G401 (cell line): Measurements from ENCODE around the gene PIWIL1. TPM values are rescaled to one million over a fixed set of nuclear protein-coding genes. Genes with fewer than 3 reads are reported as not detected.

Experiments used
- DNase-seq: peaks from one replicate; pipeline ENCODE4 v3.0.0-alpha.2; 2015; ENCODE audit warnings: low spot score
- in situ Hi-C: cut with HindIII; loops from 2 replicates; pipeline ENCODE4 v1.10.0; 2016; ENCODE audit warnings: low sequenced_read_pairs, mixed read lengths
- total RNA-seq: library from RNA; depleted of rRNA; stranded (reverse); fragments of >200 nt; shearing (Covaris generic); gene quantifications from 2 replicates; pipeline ENCODE4 v1.2.3, GENCODE V29; 2014

Gene PIWIL1
- total RNA-seq, 1 experiment from 2014 or later = 2.6 TPM

DNA sequence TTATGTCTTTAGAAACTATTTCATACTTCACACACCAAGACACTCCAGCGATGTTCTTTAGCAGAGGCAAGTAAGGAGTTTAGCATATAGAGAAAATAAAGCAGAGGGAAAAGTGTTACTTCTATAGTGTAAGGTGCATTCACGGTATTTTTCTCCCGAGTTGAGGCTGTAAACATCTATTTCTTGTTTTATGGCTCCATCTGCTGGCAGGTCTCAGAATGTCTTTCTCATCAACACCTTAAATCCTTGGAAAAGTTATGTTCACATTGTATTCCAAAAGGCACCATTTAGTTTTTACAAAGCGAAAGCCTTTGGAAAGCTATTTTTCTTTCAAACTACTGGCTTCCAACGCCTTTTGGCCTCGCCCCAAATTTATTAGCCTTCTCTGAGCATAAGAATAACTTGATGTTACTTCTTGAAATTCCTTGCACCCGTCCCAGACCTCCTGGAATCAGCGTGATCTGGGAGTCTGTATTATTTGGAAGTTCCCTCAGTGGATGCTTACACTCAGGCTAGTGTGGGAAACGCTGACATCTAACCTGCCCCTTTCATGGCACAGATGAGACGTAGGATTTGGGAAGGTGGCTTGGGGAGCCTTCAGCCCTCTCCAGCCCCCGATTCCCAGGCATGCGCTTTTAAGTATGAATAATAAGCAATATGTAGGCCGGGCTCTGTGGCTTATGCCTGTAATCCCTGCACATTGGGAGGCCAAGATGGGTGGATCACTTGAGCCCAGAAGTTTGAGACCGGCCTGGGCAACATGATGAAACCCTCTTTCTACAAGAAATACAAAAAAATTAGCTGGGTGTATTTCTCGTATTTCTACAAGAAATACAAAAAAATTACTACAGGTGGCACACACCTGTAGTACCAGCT, 1.9 kb upstream of the PIWIL1 start:
- peak; percentile 85 for DNase-seq
- in situ Hi-C loops = no loop called here

GRCh38 chr12:130336723-130337487, 782 bp upstream of the PIWIL1 start:
- no peak for DNase-seq
- in situ Hi-C loops = no loop called here

DNA sequence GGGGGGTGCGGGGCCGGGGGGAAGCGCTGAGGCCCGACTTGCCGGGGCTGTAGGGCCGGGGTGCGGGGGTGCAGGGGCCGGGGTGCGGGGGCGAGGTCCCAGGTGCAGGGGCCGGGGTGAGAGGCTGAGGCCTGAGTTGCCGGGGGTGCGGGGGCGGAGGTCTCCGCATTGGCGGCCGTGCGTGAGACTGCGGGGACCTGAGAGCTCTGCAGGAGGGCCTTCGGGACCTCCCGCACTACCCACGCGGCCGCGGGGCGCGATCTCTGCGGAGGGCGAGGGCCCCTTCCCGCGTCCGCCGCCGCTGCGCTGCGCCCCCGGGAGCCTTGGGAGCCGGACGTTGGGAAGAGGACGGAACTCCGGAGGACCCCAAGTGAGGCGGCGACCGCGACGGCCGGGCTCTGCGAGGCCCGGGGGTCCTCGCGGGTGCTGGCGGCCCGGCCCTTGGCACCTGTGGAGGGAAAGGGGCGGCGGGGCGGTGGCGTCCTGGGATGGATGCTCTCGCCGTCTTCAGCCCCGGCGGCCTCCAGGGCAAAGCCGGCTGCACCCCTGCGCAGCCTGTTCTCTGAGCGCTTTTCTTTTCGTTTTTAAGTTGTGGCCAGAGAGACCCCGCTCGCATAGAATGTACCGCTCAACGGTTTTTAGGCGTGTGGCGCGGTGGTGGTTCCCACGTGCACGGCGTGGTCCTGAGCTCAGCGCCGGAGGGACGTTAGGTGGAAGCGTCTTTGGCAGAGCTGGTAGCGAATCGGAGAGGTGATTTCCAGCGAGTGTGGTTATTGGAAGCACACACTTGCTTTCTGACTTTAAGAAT, 1.3 kb downstream of the PIWIL1 start:
- DNase-seq = no peak
- in situ Hi-C loops = no loop called here

DNA sequence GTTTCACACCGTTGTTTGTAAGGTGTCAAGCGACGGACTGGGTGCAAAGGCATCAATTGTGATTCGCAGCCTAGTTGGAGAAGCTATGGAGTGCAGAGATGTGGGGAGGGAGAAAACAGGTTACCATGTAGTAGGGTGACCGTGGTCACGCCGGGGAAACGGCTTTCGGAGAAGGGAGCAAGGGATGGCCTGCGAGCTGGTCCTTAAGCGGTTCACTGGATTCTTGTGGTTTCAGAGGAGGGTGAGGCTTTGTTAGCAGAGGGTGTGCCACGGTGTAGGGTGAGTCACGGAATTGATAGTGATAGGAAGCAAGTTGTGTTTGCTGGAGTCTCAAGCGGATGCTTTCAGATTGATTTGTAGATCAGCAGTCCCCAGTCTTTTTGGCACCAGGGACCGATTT, 2.3 kb downstream of the PIWIL1 start:
- DNase-seq = no peak
- in situ Hi-C loops = no loop called here

DNA sequence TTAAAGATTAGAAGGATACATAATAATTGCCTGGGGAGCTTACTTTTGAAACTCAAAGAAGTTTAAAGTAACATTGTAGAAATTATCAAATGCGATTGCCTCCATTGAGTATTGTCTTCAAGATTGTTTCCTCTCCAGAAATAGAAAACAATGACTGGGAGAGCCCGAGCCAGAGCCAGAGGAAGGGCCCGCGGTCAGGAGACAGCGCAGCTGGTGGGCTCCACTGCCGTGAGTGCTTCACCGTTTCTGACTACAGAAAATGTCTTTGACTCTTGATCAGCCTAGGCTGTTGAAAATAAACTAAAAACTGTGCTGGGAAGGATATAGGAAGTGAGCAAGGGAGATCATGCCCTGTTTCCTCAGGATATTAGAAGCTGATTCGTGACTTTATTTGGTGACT, 4.8 kb downstream of the PIWIL1 start:
- no peak for DNase-seq
- in situ Hi-C loops = no loop called here

GRCh38 chr12:130342842-130343241, 5.2 kb downstream of the PIWIL1 start:
- no peak for DNase-seq
- in situ Hi-C loops = no loop called here

DNA sequence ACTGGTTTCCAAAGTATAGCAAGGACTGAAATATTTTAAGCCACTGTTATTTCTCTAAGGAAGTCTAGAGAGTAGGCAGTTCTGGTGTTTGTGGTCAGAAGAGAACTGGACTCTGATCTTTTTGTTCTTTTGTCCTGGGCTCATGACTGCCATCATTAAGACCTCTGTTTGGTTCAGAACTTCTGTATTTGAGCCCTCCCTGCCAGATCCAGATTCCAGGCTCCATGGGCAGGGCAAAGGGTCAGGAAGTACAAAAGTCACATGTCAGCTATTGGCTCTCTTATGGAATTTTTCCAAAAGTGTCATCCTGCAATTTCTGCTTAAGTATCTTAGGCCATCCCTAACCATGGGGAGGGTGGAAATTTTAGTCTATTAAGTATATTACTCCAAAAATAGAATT, 6.8 kb downstream of the PIWIL1 start:
- DNase-seq = no peak
- in situ Hi-C loops = no loop called here

DNA sequence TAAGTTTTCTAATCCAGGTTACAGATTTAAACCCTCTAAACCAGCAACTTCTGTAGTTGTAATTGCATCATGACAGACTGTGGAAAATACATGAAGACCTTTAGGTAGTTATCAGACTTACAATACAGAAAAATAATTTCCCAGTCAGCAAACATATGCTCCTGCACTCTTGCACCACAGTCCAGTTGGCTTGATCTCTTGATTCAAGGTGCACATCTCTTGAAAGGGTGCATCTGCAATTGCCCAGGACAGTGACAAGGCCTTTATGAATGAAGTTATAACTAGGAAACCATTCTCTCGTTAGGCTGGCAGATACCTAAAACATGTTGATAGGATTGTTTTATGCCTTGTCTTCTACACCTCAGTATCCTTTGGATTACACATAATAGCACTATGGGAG, 7.6 kb downstream of the PIWIL1 start:
- in situ Hi-C loops = no loop called here
- no peak for DNase-seq

GRCh38 chr12:130347588-130347987, 9.9 kb downstream of the PIWIL1 start:
- in situ Hi-C loops = no loop called here
- no peak for DNase-seq

- in situ Hi-C loops = no loop called here
- DNase-seq = no peak
These were observed 13.0 kb downstream of the PIWIL1 start for GRCh38 chr12:130350715-130351114.

DNA sequence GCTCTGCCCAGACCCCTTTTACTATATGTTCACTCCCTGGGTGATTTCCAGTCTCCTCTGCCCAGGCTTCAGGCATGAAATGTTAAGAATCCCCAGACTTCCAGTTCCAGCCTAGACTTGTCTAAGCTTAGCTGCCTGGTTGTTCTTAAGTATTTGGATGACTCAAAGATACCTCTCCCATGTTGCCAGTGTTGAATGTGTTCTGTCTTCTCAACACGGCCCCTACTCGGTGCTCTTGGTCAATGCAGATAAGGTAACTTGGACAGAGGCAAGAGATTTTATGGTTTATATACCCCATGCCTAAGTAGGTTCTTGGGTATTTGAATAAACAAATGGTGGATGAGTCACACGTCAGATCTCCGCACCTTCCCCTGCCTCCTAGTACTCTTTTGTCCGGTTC, 13.6 kb downstream of the PIWIL1 start:
- no peak for DNase-seq
- in situ Hi-C loops = no loop called here

- DNase-seq = no peak
- in situ Hi-C loops = no loop called here
These were observed 15.4 kb downstream of the PIWIL1 start for GRCh38 chr12:130353081-130353480.

DNA sequence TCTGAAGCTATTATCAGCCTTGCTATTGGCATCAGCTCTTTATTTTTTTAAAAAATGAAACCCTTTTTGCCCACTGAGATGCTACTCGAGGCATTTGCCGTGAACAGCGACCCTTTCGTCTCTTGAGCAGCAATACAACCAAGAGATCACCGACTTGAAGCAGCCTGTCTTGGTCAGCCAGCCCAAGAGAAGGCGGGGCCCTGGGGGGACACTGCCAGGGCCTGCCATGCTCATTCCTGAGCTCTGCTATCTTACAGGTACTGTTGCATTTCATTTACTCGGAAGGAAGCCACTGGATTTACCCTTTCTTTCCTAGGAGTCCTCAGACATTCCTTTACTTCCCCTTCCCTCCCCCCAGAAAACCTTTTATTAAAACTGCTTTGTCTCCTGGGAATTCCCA, 16.7 kb downstream of the PIWIL1 start:
- in situ Hi-C loops = no loop called here
- DNase-seq = no peak

GRCh38 chr12:130356222-130356621, 18.5 kb downstream of the PIWIL1 start:
- DNase-seq = no peak
- in situ Hi-C loops = no loop called here

DNA sequence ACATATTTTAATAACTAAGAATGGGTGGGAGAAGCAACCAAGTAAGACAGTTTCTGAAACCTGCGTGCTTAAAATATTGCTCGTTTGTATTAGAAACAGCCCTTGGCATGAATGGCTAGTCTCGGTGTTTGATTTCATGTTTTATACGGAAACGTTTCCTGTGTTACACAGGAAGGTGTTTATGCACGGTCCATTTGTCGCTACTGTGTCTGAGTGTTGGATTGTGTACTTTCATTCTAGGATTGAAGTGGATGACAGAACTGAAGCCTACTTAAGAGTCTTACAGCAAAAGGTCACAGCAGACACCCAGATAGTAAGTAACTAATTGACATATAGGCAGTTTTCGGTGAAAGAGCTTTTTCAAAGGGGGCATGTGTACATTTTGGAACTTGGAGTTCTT, 19.6 kb downstream of the PIWIL1 start:
- in situ Hi-C loops = no loop called here
- DNase-seq = no peak

GRCh38 chr12:130357729-130358330, 20.1 kb downstream of the PIWIL1 start:
- no peak for DNase-seq
- in situ Hi-C loops = no loop called here

GRCh38 chr12:130362060-130362459, 24.4 kb downstream of the PIWIL1 start:
- DNase-seq = no peak
- in situ Hi-C loops = no loop called here

DNA sequence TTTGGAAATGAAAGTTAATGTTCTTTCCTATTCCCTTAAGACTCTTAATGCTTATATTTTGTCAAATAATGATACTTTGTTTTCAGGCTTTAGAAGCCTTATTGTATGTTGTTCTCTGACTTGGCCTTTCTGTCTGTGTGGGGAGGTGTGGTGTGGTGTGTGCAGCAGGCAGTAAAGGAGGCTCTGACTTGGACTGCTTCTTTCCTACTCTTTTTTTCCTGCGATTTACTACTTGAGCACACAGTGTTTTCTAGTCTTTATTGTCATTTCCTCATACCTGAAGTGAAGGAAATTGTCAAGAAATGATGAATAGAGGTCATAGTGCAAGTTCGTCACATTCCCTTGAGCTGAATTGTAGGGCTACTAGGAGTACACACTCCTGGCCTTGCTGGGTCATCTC, 26.9 kb downstream of the PIWIL1 start:
- in situ Hi-C loops = no loop called here
- no peak for DNase-seq

GRCh38 chr12:130366159-130366558, 28.5 kb downstream of the PIWIL1 start:
- DNase-seq = no peak
- in situ Hi-C loops = no loop called here
